GM12872 (cell line): Measurements from ENCODE around the gene CYP2W1.

ENCODE experiments used
- TF ChIP-seq, protein P1 (sequence below): IDR thresholded peaks from 3 replicates; pipeline ENCODE4 v1.5.1; 2011; ENCODE audit warnings: low read depth, mild to moderate bottlenecking, low read length, moderate library complexity; ENCODE audit not compliant: insufficient read depth

The CYP2W1 gene

GRCh38 chr7:956031-956430, 26.9 kb upstream of the CYP2W1 start:
- TF ChIP-seq, protein P1, sequence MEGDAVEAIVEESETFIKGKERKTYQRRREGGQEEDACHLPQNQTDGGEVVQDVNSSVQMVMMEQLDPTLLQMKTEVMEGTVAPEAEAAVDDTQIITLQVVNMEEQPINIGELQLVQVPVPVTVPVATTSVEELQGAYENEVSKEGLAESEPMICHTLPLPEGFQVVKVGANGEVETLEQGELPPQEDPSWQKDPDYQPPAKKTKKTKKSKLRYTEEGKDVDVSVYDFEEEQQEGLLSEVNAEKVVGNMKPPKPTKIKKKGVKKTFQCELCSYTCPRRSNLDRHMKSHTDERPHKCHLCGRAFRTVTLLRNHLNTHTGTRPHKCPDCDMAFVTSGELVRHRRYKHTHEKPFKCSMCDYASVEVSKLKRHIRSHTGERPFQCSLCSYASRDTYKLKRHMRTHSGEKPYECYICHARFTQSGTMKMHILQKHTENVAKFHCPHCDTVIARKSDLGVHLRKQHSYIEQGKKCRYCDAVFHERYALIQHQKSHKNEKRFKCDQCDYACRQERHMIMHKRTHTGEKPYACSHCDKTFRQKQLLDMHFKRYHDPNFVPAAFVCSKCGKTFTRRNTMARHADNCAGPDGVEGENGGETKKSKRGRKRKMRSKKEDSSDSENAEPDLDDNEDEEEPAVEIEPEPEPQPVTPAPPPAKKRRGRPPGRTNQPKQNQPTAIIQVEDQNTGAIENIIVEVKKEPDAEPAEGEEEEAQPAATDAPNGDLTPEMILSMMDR, result no peak

GRCh38 chr7:957418-958220, 25.4 kb upstream of the CYP2W1 start:
- TF ChIP-seq, protein P1, result no peak

DNA sequence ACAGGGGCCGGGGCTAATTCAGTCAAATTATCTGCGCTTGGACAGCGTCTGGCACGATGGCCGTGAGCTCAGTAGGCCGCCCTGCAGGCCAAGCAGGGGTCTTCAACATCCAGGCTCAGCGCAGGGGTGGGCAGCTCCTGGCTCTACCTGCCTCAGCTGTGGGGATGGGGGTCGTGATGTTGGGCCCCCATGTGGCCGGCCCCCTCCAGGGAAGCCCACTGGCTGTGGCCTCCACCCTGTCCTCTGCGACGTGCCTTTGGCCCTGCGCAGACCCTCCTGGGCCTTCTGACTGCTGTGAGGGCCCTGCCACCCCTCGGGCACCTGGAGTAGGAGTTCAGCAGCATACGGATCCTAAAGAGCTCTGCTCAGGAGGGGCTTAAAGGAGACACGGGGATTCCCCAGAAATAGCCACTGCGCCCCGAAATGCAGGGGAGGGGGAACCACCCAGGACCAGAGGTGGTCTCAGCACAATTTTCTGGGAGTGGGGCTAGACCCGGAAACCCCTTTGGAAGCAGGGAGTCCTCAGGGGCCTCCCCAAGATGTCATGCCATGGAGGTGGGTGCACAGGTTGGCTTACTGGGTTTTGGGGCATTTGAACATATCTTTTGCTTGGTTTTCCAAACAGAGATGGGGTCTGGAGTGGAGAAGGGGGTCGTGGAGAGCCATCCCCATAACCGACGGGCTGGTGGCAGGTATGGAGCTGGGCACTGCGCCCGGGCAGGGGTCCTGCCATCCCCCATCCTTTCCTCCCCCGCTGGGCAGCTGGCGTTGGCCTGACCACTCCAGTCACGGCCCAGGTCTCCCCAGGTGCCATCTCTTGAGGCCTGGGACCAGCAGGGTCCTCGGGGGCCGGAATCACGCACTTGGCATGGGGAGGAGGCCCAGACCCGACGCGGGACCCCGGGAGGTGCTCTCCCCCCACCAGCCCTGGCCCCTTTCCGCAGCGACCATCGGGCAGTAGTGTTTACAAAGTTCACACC, 24.5 kb upstream of the CYP2W1 start:
- TF ChIP-seq, protein P1, result no peak

- TF ChIP-seq, protein P1, result no peak
Measured at GRCh38 chr7:959271-959670, 23.7 kb upstream of the CYP2W1 start.

GRCh38 chr7:960269-960871, 22.6 kb upstream of the CYP2W1 start:
- TF ChIP-seq, protein P1, result no peak

DNA sequence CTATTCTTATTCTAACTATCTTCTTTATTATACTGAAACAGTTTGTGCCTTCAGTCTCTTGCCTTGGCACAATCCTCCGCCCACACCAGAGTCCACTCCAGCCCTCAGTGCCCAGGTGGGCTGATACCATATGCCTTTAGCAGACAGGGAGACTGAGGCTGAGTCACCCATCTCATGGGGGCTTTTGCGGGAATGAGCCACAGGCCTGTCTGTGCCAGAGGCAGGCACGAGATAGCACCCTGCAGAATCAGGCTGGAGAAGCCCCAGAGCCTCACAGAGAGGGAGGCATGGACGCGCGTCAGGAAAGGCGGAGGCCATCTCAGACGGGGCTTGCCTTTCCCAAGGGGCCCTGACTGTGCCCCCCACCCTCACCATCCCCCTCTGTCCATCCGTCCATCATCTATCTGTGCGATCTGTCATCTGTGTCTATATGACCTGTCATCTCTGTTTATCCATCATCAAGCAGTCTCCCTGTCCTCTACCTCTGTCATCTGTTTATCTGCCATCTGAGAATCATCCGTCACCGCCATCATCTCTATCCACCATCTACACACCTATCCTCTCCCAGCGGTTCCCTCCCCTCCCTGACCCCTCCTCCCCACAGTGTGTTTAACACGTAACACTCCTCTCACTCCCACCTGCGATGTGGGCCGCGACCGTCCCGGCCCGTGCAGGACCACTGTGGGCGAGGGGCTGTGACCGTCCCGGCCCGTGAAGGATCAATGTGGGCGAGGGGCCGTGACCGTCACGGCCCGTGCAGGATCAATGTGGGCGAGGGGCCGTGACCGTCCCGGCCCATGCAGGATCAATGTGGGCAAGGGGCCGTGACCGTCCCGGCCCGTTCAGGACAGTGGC, 21.2 kb upstream of the CYP2W1 start:
- TF ChIP-seq, protein P1, result no peak
